ENCODE data around the gene VWA7.

GRCh38 chr6:31741815-31742214 is 35.3 kb downstream of the VWA7 start:
- no peak for TF ChIP-seq FOXA1 (IDR thresholded peaks at IDR 0.05)
- TF ChIP-seq SUZ12 (IDR thresholded peaks at IDR 0.05) = no peak
- no peak for TF ChIP-seq FOXM1 (IDR thresholded peaks at IDR 0.05; ENCODE audit: borderline replicate concordance)
- no peak for TF ChIP-seq ELF4 (IDR thresholded peaks at IDR 0.05)
- TF ChIP-seq PKNOX1 (IDR thresholded peaks at IDR 0.05) = no peak
- TF ChIP-seq SP1 (IDR thresholded peaks at IDR 0.05) = no peak
- no peak for TF ChIP-seq TARDBP (IDR thresholded peaks at IDR 0.05)

Measured in HEK293T (cell line).